H1 (cell line): Measurements from ENCODE around the gene NPBWR2. TPM values are rescaled to one million over a fixed set of nuclear protein-coding genes. Genes with fewer than 3 reads are reported as not detected.

Experiments
- CTCF ChIA-PET: fragments of 300-600 bp; sonication (Branson Sonifier 250); formaldehyde crosslinking; loops from one replicate; lab custom pipeline; 2021; ENCODE audit not compliant: partially characterized antibody; lab: Charles Lee
- POLR2A ChIA-PET: fragments of 300-600 bp; sonication (Branson Sonifier 250); formaldehyde crosslinking; loops from one replicate; lab custom pipeline; 2021; ENCODE audit warnings: inconsistent platforms; ENCODE audit not compliant: partially characterized antibody; lab: Charles Lee
- DNase-seq, 2 experiments: peaks; one replicate each; pipeline versions ENCODE4 v3.0.0 to v3.0.0-alpha.2; 2010 to 2022; ENCODE audit warnings: low spot score in 2 of 2, low read depth in 1 of 2, mixed read lengths in 1 of 2
- FAIRE-seq: peaks from 2 replicates; lab custom pipeline; 2011; peaks lifted over from hg19 to GRCh38; lab: Jason Lieb, UNC
- H2AFZ ChIP-seq: 2 replicates; pipeline ENCODE4 v1.8.1; 2012; ENCODE audit warnings: low read length, inconsistent platforms
- H2AK5ac ChIP-seq: 2 replicates; pipeline ENCODE4 v1.6.1; 2013; ENCODE audit warnings: low read depth, low read length
- H2BK120ac ChIP-seq: replicated peaks from 2 replicates; pipeline ENCODE3; 2013; ENCODE audit warnings: low read depth, low read length, inconsistent platforms
- H2BK12ac ChIP-seq: 2 replicates; pipeline ENCODE4 v1.6.1; 2013; ENCODE audit warnings: low read depth, low read length
- H2BK15ac ChIP-seq: 2 replicates; pipeline ENCODE4 v1.6.1; 2013; ENCODE audit warnings: low read length
- H2BK20ac ChIP-seq: 2 replicates; pipeline ENCODE4 v1.6.1; 2013; ENCODE audit warnings: low read length
- H2BK5ac ChIP-seq: 2 replicates; pipeline ENCODE4 v1.6.1; 2013; ENCODE audit warnings: low read depth, low read length
- H3K14ac ChIP-seq: 2 replicates; pipeline ENCODE4 v1.6.1; 2013; ENCODE audit warnings: inconsistent platforms; ENCODE audit not compliant: insufficient read length
- H3K18ac ChIP-seq: 2 replicates; pipeline ENCODE4 v1.6.1; 2013; ENCODE audit warnings: low read length; ENCODE audit errors: extremely low read depth
- H3K23ac ChIP-seq: 2 replicates; pipeline ENCODE4 v1.6.1; 2013; ENCODE audit warnings: inconsistent platforms; ENCODE audit not compliant: insufficient read length
- H3K23me2 ChIP-seq: 2 replicates; pipeline ENCODE4 v1.6.1; 2013; ENCODE audit warnings: low read depth, low read length
- H3K27ac ChIP-seq: 2 replicates; pipeline ENCODE4 v1.6.1; 2011; ENCODE audit warnings: low read depth, low read length, inconsistent platforms
- H3K27me3 ChIP-seq, 4 experiments: replicated peaks in 1 of 4; 1 replicate in 1 of 4; 2 replicates in 3 of 4; pipeline versions ENCODE4 v1.6.1 to v1.8.1; 2011 to 2013; ENCODE audit warnings: low read length in 3 of 4, mild to moderate bottlenecking in 3 of 4, inconsistent platforms in 2 of 4, mixed read lengths in 2 of 4, moderate library complexity in 1 of 4; ENCODE audit not compliant: control insufficient read depth in 3 of 4, insufficient read depth in 3 of 4; ENCODE audit errors: extremely low read depth in 1 of 4
- H3K36me3 ChIP-seq, 4 experiments: 2 replicates each; pipeline versions ENCODE4 v1.6.1 to v1.8.1; 2011 to 2013; ENCODE audit warnings: mild to moderate bottlenecking in 4 of 4, low read length in 3 of 4, moderate library complexity in 2 of 4, control low read depth in 1 of 4, inconsistent platforms in 1 of 4; ENCODE audit not compliant: insufficient read depth in 4 of 4, control insufficient read depth in 2 of 4
- H3K4ac ChIP-seq: replicated peaks from 2 replicates; pipeline ENCODE3; 2013; ENCODE audit warnings: low read length, low read depth, mixed read lengths, inconsistent platforms; ENCODE audit not compliant: insufficient read length
- H3K4me1 ChIP-seq, 4 experiments: replicated peaks in 1 of 4; 1 replicate in 1 of 4; 2 replicates in 3 of 4; pipeline versions ENCODE4 v1.6.1 to v1.8.1; 2011 to 2013; ENCODE audit warnings: low read length in 3 of 4, inconsistent platforms in 2 of 4, mixed read lengths in 1 of 4; ENCODE audit not compliant: insufficient read depth in 4 of 4, control insufficient read depth in 3 of 4
- H3K4me2 ChIP-seq, 2 experiments: 2 replicates each; pipeline versions ENCODE4 v1.6.1 to v1.8.1; 2011 to 2013; ENCODE audit warnings: low read depth in 2 of 2, low read length in 2 of 2, control low read depth in 1 of 2, inconsistent platforms in 1 of 2, mild to moderate bottlenecking in 1 of 2; ENCODE audit not compliant: insufficient read depth in 1 of 2
- H3K4me3 ChIP-seq, 4 experiments: fragments of 200-600, 300-600 bp in 1 of 4; sonication (generic), shearing (Covaris generic), sonication (Bioruptor Twin) in 1 of 4; 2 replicates each; pipeline versions ENCODE4 v1.5.1 to v1.8.1; 2011 to 2016; ENCODE audit warnings: low read length in 4 of 4, low read depth in 3 of 4, control low read depth in 2 of 4, inconsistent platforms in 2 of 4, mild to moderate bottlenecking in 2 of 4, mixed read lengths in 1 of 4, moderate library complexity in 1 of 4; ENCODE audit not compliant: insufficient read depth in 2 of 4; ENCODE audit errors: extremely low read depth in 1 of 4
- H3K56ac ChIP-seq: replicated peaks from 2 replicates; pipeline ENCODE3; 2013; ENCODE audit warnings: low read depth, mild to moderate bottlenecking, mixed read lengths, low read length, inconsistent platforms; ENCODE audit not compliant: insufficient read length
- H3K79me1 ChIP-seq: 2 replicates; pipeline ENCODE4 v1.6.1; 2013; ENCODE audit warnings: low read depth, low read length, control low read depth
- H3K79me2 ChIP-seq, 2 experiments: 2 replicates each; pipeline versions ENCODE4 v1.6.1 to v1.8.1; 2012 to 2013; ENCODE audit warnings: low read length in 2 of 2, mild to moderate bottlenecking in 2 of 2, inconsistent platforms in 1 of 2; ENCODE audit not compliant: insufficient read depth in 2 of 2, control insufficient read depth in 1 of 2
- H3K9ac ChIP-seq, 4 experiments: replicated peaks in 1 of 4; 1 replicate in 1 of 4; 2 replicates in 3 of 4; pipeline versions ENCODE4 v1.6.1 to v1.8.1; 2011 to 2013; ENCODE audit warnings: low read depth in 3 of 4, low read length in 3 of 4, control low read depth in 2 of 4, mild to moderate bottlenecking in 2 of 4, moderate library complexity in 2 of 4, inconsistent platforms in 1 of 4; ENCODE audit errors: extremely low read depth in 1 of 4
- H3K9me3 ChIP-seq, 2 experiments: 2 replicates each; pipeline versions ENCODE4 v1.6.1 to v1.8.1; 2012 to 2013; ENCODE audit warnings: mild to moderate bottlenecking in 2 of 2, moderate library complexity in 2 of 2, control low read depth in 1 of 2, inconsistent platforms in 1 of 2, low read depth in 1 of 2, low read length in 1 of 2, mixed read lengths in 1 of 2; ENCODE audit not compliant: insufficient read depth in 2 of 2
- H4K20me1 ChIP-seq, 2 experiments: replicated peaks in 1 of 2; 2 replicates each; pipeline versions ENCODE3 to v1.8.1; 2011 to 2013; ENCODE audit warnings: inconsistent platforms in 2 of 2, low read length in 2 of 2, mild to moderate bottlenecking in 1 of 2; ENCODE audit not compliant: insufficient read depth in 2 of 2, control insufficient read depth in 1 of 2
- H4K5ac ChIP-seq: 2 replicates; pipeline ENCODE4 v1.6.1; 2013; ENCODE audit warnings: low read length, low read depth, mixed read lengths, inconsistent platforms; ENCODE audit not compliant: insufficient read length
- H4K8ac ChIP-seq: 2 replicates; pipeline ENCODE4 v1.8.0; 2013; ENCODE audit warnings: mild to moderate bottlenecking, moderate library complexity, low read length, inconsistent platforms; ENCODE audit not compliant: insufficient read depth; ENCODE audit errors: extremely low read depth
- H4K91ac ChIP-seq: replicated peaks from 2 replicates; pipeline ENCODE3; 2013; ENCODE audit warnings: low read length, mixed read lengths, inconsistent platforms; ENCODE audit not compliant: insufficient read length
- EZH2 ChIP-seq: fragments of 200-600 bp; sonication (generic); IDR thresholded peaks from 2 replicates; pipeline ENCODE4 v1.7.1; 2012; ENCODE audit warnings: low read depth, mild to moderate bottlenecking, moderate library complexity, low read length, inconsistent platforms; ENCODE audit not compliant: severe bottlenecking
- WGBS, 2 experiments: shearing (Covaris generic) in 1 of 2; methylation state at CpG; one replicate each; pipeline versions ENCODE4 v1.1.6 to v1.1.7; 2013 to 2015; ENCODE audit warnings: low lambda C conversion rate in 2 of 2, mixed read lengths in 2 of 2, inconsistent platforms in 1 of 2, low coverage in 1 of 2, missing lambda C conversion rate in 1 of 2; ENCODE audit not compliant: insufficient replicate concordance in 2 of 2, insufficient coverage in 1 of 2, insufficient read length in 1 of 2; ENCODE audit errors: extremely low coverage in 1 of 2, missing lambda C conversion rate in 1 of 2; 5-methylcytosine and 5-hydroxymethylcytosine counted together
- polyA plus RNA-seq, 7 experiments: library from polyadenylated mRNA; depleted of rRNA in 3 of 7; stranded (reverse) in 5 of 7; unstranded in 2 of 7; fragments of >200 nt in 5 of 7; fragments of 200-250 nt in 2 of 7; gene quantifications; 1 replicate in 5 of 7; 2 replicates in 1 of 7; 4 replicates in 1 of 7; pipeline versions ENCODE4 v1.2.1 to v1.2.3, GENCODE V29; 2011 to 2013; ENCODE audit warnings: missing spikeins in 2 of 7, mixed read lengths in 2 of 7
- total RNA-seq: library from RNA; stranded (reverse); fragmentation: NEBNext Ultra II Directional; extraction: Animal tissue kit (Norgen Biotek cat#: 25700); gene quantifications from 2 replicates; pipeline ENCODE4 v1.2.1, GENCODE V29; 2021

The NPBWR2 gene
- total and polyA plus RNA-seq, 2 of the 8 experiments (the other 6 are each of a cell fraction or from before 2014, with no cell fraction given) = not detected

- FAIRE-seq = no peak
- no peak overlapping the region for H2BK20ac ChIP-seq
- H3K4ac ChIP-seq = no peak overlapping the region
- no peaks in the 10 kb centered on the region; the same call in 1 of the 2 replicates for H3K79me1 ChIP-seq
- no peak overlapping the region for H2AFZ ChIP-seq
- H3K9me3 ChIP-seq = no peaks in the 10 kb centered on the region
- H2BK5ac ChIP-seq = no peak overlapping the region
- no peak overlapping the region for H4K5ac ChIP-seq
- H3K27me3 ChIP-seq = peaks cover 2 to 26% (median 21%) of the 10 kb centered on the region in 4 experiments
- no peak overlapping the region for H2BK120ac ChIP-seq
- H3K9ac ChIP-seq = no peak overlapping the region
- H3K18ac ChIP-seq = no peak overlapping the region
- H3K79me2 ChIP-seq = no peaks in the 10 kb centered on the region
- no peak overlapping the region for H4K91ac ChIP-seq
- no peak overlapping the region for H3K14ac ChIP-seq
- no peak overlapping the region for H2BK12ac ChIP-seq
- H3K23ac ChIP-seq = no peak overlapping the region
- no peaks in the 10 kb centered on the region for H3K36me3 ChIP-seq
- ChIA-PET POLR2A (interaction anchor here (1.1 kb wide), 1 partner anchor 16 kb away, joined by 5 read pairs; the partner anchor contains the start of gene LKAAEAR1), CTCF (interaction anchor here (0.8 to 5.0 kb wide), 9 partner anchors 8 to 31 kb away, joined by 3 to 41 read pairs (median 4); partner anchors contain the start of gene LKAAEAR1)
- no peak overlapping the region for H2BK15ac ChIP-seq
- H3K27ac ChIP-seq = no peak overlapping the region
- H2AK5ac ChIP-seq = no peak overlapping the region
- peaks cover 7% of the 10 kb centered on the region; the same call in 1 of the 2 replicates for H3K23me2 ChIP-seq
- peak in 1 of 2 experiments; percentile 38 for DNase-seq
- no peak overlapping the region for H3K4me2 ChIP-seq
- peaks cover 0 to 4% of the 10 kb centered on the region in 2 experiments for H4K20me1 ChIP-seq
- 85% methylated on average over 13 of the region's 14 CpGs; no CpG with 5 or more reads in 1 of the 2 experiments for WGBS, 2 experiments
- H4K8ac ChIP-seq = peak overlapping the region; percentile 74; the same call in 1 of the 2 replicates
- no peak overlapping the region for H3K4me3 ChIP-seq
- TF ChIP-seq EZH2 = no peak
- H3K4me1 ChIP-seq = peaks cover 0 to 8% (median 3%) of the 10 kb centered on the region in 4 experiments; a peak in 3 of 7 replicates
- no peak overlapping the region for H3K56ac ChIP-seq
These were observed 7.3 kb downstream of the NPBWR2 start for GRCh38 chr20:64099880-64100565.
